ENCODE data around the gene MLIP. TPM values are rescaled to one million over a fixed set of nuclear protein-coding genes. Genes with fewer than 3 reads are reported as not detected.

Gene MLIP
- total and polyA plus RNA-seq, 9 donors, result 0.05 to 1.2 (median 0.40) TPM; not detected in 4

DNA sequence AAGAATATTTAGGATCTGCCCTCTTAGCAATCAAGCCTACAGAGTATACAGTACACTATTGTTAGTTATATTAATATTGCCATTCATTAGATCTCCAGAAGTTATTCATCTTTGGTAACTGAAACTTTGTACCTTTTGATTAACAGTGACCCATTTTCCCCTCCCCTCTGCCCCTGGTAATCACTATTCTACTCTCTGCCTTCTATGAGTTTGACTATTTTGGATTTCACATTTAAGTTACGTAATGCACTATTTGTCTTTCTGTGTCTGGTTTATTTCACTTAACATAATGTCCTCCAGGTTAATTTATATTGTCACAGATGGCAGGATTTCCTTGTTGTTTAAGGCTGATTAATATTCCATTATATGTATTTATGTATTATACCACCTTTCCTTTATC is 111.0 kb downstream of the MLIP start:
- no peak for DNase-seq
- Histone ChIP-seq H3K27me3 (no peaks in the 10 kb centered on the region), H3K4me3 (no peak overlapping the region), H3K36me3 (no peaks in the 10 kb centered on the region), H3K9me3 (no peaks in the 10 kb centered on the region), H3K4me1 (ENCODE audit: insufficient read depth) (no peaks in the 10 kb centered on the region), H3K27ac (no peak overlapping the region)
- 88 to 98% (median 94%) methylated on average over 1 of the region's 1 CpG for WGBS, 3 donors
- intact Hi-C loops (cut with DNase I), result no loop called here
- no peak for TF ChIP-seq POLR2A (IDR thresholded peaks at IDR 0.05)
- TF ChIP-seq CTCF (IDR thresholded peaks at IDR 0.05), result no peak
- no peak for TF ChIP-seq EP300 (IDR thresholded peaks at IDR 0.05)

DNA sequence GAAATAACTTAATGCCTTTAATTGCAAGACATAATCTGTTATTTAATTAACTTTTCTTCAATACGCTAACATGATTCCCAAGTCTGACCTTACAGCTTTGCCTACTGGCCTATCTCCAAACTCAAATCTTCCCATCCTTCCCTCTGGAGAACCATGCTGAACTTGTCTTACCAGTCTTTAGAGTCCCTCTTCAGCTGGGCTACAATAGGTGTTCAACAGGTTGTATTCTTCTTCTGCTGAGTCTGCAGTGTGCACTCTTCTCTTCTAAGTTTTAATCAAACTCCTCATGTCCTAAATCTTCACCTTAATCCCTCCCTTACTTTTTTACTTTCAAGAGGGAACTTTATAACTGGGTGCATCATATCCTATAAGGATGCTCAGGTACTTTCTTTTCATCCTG is 121.5 kb downstream of the MLIP start:
- H3K4me3 ChIP-seq, result no peak overlapping the region
- WGBS, 3 donors, result 80 to 91% (median 91%) methylated on average over 1 of the region's 1 CpG
- TF ChIP-seq EP300 (IDR thresholded peaks at IDR 0.05) (no peak), CTCF (IDR thresholded peaks at IDR 0.05) (no peak), POLR2A (IDR thresholded peaks at IDR 0.05) (no peak)
- no peak for DNase-seq
- no peaks in the 10 kb centered on the region for H3K9me3 ChIP-seq
- no peaks in the 10 kb centered on the region for H3K36me3 ChIP-seq
- intact Hi-C loops (cut with DNase I), result no loop called here
- H3K27ac ChIP-seq, result no peak overlapping the region
- H3K27me3 ChIP-seq, result no peaks in the 10 kb centered on the region
- no peaks in the 10 kb centered on the region for H3K4me1 ChIP-seq (ENCODE audit: insufficient read depth)

DNA sequence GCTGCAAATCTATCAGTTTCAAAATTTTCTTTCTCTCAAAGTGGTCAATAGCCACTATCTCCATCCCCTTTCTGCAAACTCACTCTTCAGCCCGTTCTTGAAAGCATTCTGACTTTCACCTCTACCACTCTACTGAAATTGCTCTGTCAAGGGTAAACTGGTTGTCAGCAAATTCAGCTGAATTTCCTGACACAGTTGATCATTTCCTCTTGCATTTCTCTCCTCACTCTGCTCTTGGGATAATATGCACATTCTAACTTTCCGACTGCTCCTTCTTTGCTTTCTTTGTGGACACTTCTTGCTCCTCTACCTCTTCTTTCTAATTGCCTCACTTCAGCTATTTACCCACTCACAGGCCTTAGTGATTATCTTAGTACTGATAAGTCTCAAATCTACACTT is 123.3 kb downstream of the MLIP start:
- Histone ChIP-seq H3K9me3 (no peaks in the 10 kb centered on the region), H3K36me3 (no peaks in the 10 kb centered on the region), H3K4me3 (no peak overlapping the region), H3K27ac (no peak overlapping the region), H3K4me1 (ENCODE audit: insufficient read depth) (no peaks in the 10 kb centered on the region), H3K27me3 (no peaks in the 10 kb centered on the region)
- WGBS, 3 donors, result 71 to 77% (median 76%) methylated on average over 2 of the region's 2 CpGs
- intact Hi-C loops (cut with DNase I), result no loop called here
- DNase-seq, result no peak
- TF ChIP-seq EP300 (IDR thresholded peaks at IDR 0.05) (no peak), CTCF (IDR thresholded peaks at IDR 0.05) (no peak), POLR2A (IDR thresholded peaks at IDR 0.05) (no peak)

DNA sequence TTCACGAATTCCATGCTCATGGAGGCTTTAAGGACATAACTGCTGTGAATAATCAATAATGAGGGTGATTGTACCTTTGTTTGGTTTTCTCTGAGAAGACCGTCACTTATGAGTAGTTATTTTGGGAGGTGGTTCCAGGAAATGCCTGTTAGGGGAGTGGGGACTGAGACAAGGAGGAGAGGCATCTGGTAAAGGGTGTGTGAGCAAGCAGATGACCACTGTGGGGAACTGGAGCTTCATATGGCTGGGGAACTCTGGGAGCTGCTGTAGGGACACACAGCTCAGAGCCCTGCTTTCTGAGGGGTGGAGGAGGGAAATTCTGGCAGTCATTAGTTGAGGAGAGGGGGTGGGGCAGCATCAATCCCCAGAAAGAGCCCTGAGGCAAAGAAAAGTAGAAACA is 125.7 kb downstream of the MLIP start:
- intact Hi-C loops (cut with DNase I), result no loop called here
- H3K27ac ChIP-seq, result no peak overlapping the region
- no peaks in the 10 kb centered on the region for H3K36me3 ChIP-seq
- H3K9me3 ChIP-seq, result no peaks in the 10 kb centered on the region
- 81 to 83% (median 81%) methylated on average over 2 of the region's 2 CpGs for WGBS, 3 donors
- no peak for DNase-seq
- H3K27me3 ChIP-seq, result no peaks in the 10 kb centered on the region
- TF ChIP-seq POLR2A (IDR thresholded peaks at IDR 0.05), result no peak
- no peak for TF ChIP-seq EP300 (IDR thresholded peaks at IDR 0.05)
- no peak for TF ChIP-seq CTCF (IDR thresholded peaks at IDR 0.05)
- H3K4me1 ChIP-seq (ENCODE audit: insufficient read depth), result no peaks in the 10 kb centered on the region
- H3K4me3 ChIP-seq, result no peak overlapping the region

DNA sequence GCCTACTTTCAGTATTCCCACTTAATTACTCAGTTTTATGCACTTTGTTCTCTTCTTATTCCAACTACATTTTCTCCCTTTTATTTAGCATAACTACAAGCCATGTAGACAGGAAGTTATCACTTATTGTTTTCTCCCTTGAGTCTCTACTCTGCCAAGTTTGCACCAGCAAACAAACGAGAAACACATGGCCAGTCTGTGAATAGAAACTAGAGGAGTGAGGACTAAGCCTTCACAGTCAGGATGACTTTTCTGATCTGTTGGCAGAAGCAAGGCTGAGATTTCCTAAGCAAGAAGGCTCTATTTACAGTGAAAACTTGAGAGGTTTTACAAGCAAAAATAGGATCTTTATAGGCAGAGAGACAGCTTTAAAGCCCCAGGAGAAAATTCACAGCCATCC is 127.2 kb downstream of the MLIP start:
- intact Hi-C loops (cut with DNase I), result no loop called here
- H3K9me3 ChIP-seq, result no peaks in the 10 kb centered on the region
- no peaks in the 10 kb centered on the region for H3K27me3 ChIP-seq
- WGBS, 3 donors, result 0 to 1% (median 0%) methylated on average over 1 of the region's 1 CpG
- no peak overlapping the region for H3K27ac ChIP-seq
- H3K36me3 ChIP-seq, result no peaks in the 10 kb centered on the region
- no peak overlapping the region for H3K4me3 ChIP-seq
- DNase-seq, result no peak
- TF ChIP-seq POLR2A (IDR thresholded peaks at IDR 0.05) (no peak), CTCF (IDR thresholded peaks at IDR 0.05) (no peak), EP300 (IDR thresholded peaks at IDR 0.05) (no peak)
- no peaks in the 10 kb centered on the region for H3K4me1 ChIP-seq (ENCODE audit: insufficient read depth)
